Measurements from ENCODE around the gene CTXN3. TPM values are rescaled to one million over a fixed set of nuclear protein-coding genes. Genes with fewer than 3 reads are reported as not detected.
A peak's percentile ranks its signal among the peaks of the same experiment; 100 is the strongest.

CTXN3 gene
- total and polyA plus RNA-seq, 8 donors: 0.10 to 0.17 TPM; not detected in 6

DNA sequence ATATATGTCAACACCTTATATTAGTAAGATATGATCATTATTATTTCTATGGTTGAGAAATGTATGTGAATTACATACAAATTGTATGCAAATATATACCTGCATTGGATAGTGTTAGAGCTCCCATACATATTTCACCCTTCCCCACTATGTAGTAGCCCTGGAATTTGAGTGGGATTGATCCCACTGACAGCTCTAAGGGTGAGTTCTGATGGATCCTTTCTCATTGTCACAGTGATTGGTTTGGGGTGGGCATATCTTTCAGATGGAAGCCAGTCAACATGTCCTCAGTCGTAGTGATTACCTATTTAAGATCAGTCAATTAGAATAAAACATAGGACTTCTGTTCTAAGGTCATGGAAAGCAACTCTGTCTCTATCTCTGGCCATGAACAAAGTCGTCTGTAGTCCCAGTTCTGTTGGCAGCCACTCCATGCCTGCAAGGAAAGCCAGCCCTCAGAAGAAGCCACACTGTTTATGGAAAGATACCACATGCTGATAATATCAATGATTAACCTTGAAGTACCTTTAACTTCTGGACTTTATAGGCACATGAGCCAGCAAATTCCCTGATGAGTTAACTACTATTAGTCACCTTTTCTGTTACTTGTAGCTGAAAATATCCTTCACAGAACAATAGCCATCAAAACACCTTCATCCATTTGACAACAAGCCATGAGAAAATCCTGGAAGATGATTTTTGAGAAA lies 49.2 kb downstream of the CTXN3 start:
- intact Hi-C loops (cut with DNase I): no loop called here

DNA sequence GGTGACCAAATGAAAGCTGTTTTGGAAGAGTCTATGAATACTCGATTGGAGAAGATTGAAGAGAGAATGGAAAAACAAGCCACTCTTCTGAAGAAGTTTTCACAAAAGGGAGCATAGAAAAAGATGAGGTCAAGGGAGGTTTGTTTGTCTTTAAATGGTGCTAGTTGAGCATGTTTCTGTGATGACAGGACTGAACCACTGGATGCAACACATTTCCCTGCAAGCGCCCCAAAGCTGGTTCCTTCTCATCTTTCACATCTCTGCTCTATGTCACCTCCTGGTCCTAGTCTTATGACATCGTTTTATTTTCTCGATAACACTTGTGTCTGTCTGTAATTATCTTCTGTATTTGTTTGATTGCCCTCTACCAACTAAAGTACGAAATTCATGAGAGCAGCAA lies 50.5 kb downstream of the CTXN3 start:
- DNase-seq (no peak), ATAC-seq (no peak)
- Histone ChIP-seq H3K4me1 (no peaks in the 10 kb centered on the region), H3K4me3 (no peak overlapping the region), H3K9me3 (no peaks in the 10 kb centered on the region), H3K27me3 (no peaks in the 10 kb centered on the region), H3K27ac (no peak overlapping the region), H3K36me3 (no peaks in the 10 kb centered on the region)
- intact Hi-C loops (cut with DNase I): no loop called here
- TF ChIP-seq, protein P1, sequence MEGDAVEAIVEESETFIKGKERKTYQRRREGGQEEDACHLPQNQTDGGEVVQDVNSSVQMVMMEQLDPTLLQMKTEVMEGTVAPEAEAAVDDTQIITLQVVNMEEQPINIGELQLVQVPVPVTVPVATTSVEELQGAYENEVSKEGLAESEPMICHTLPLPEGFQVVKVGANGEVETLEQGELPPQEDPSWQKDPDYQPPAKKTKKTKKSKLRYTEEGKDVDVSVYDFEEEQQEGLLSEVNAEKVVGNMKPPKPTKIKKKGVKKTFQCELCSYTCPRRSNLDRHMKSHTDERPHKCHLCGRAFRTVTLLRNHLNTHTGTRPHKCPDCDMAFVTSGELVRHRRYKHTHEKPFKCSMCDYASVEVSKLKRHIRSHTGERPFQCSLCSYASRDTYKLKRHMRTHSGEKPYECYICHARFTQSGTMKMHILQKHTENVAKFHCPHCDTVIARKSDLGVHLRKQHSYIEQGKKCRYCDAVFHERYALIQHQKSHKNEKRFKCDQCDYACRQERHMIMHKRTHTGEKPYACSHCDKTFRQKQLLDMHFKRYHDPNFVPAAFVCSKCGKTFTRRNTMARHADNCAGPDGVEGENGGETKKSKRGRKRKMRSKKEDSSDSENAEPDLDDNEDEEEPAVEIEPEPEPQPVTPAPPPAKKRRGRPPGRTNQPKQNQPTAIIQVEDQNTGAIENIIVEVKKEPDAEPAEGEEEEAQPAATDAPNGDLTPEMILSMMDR (IDR thresholded peaks at IDR 0.05): no peak

More for the DNA sequence above, 49.2 kb downstream of the CTXN3 start:
- ATAC-seq (peak; percentile 64), DNase-seq (no peak)
- no peak overlapping the region for H3K4me3 ChIP-seq
- no peaks in the 10 kb centered on the region for H3K36me3 ChIP-seq
- H3K4me1 ChIP-seq: no peaks in the 10 kb centered on the region
- H3K27ac ChIP-seq: no peak overlapping the region
- no peaks in the 10 kb centered on the region for H3K9me3 ChIP-seq
- H3K27me3 ChIP-seq: no peaks in the 10 kb centered on the region
- TF ChIP-seq, protein P1 (IDR thresholded peaks at IDR 0.05): no peak

DNA sequence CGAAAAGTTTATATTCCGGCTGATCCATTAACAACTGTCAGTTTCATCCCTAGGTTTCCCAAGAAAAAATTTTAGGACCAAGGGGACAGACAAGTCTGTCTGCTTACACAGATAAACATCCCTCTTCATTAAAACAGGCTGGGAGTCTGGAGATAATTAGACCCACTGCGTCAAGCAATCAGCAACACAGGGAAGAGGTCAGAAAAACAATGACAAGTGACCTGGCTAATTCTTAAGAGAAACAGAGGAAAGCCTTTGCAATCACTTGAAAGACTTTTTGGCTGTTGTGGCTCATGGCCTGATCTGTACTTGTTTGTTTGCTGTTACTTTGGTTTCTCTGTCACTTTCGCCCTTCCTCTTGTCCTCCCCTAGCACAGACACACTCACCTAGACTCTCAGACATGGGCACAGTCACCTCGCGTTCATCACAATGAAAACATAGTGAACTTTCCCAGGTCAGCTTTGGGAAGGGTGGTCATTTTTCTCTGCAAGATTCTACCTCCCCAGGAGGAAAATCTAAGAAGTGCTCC lies 51.4 kb downstream of the CTXN3 start:
- peaks cover 6% of the 10 kb centered on the region in 2 donors for H3K4me1 ChIP-seq
- TF ChIP-seq, protein P1 (IDR thresholded peaks at IDR 0.05): no peak
- intact Hi-C loops (cut with DNase I): no loop called here
- no peaks in the 10 kb centered on the region for H3K36me3 ChIP-seq
- H3K9me3 ChIP-seq: no peaks in the 10 kb centered on the region
- no peak for ATAC-seq
- DNase-seq: no peak
- no peak overlapping the region for H3K27ac ChIP-seq
- no peaks in the 10 kb centered on the region for H3K27me3 ChIP-seq
- no peak overlapping the region for H3K4me3 ChIP-seq

DNA sequence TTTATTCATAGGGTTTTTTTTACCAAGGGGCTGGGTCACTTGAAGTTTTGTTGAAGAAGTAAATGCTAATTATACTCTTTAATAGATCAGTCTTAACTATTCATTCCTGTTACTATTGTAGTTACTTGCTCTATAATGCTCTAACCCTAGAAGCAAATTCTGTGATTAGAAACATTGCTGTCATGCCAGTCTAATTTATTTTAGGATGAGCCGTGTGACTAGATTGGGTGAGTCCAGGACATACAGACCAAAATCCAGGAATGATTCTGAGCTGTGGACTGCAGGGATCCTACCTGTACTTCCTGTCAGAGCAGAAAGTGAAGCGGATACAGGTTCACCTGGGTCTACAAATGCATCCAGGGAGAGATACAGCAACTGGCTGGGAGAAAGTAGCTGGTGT lies 53.6 kb downstream of the CTXN3 start:
- DNase-seq (no peak), ATAC-seq (no peak)
- intact Hi-C loops (cut with DNase I): no loop called here
- H3K4me3 ChIP-seq: no peak overlapping the region
- no peak overlapping the region for H3K27ac ChIP-seq
- H3K9me3 ChIP-seq: no peaks in the 10 kb centered on the region
- TF ChIP-seq, protein P1 (IDR thresholded peaks at IDR 0.05): no peak
- H3K27me3 ChIP-seq: no peaks in the 10 kb centered on the region
- no peaks in the 10 kb centered on the region for H3K36me3 ChIP-seq
- H3K4me1 ChIP-seq: peaks cover 10 to 12% of the 10 kb centered on the region in 2 donors

DNA sequence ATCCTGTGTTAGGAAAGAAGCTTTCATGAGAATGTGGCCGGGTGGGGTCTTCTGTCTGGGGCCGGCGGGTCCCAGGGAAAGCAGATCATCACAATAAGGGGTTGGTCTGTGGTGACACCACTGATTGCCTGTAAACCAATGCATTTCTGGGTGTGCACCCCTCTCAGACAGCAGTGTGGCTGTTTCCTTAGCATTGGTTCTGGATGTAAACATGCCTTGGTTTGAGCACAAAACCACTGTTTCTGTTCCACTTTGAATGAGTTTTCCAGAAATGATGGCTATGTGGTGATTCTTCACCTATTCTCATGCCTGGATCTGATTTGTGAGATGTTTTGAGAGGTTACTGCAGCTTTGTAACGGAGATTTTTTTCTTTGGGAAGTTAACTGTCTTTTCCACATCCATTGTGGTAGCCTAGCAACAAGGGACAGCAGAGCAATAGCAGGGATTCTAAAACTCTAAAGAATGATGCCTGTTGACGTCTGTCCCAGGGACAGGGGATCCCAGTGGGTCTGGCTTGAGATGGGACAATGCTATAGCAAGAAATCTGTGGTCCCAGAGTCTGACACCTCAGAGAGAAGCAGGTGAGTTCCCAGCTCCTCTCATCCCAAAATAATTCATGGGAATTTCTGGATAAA lies 54.2 kb downstream of the CTXN3 start, which contains the start of gene CCDC192:
TSS of gene CCDC192 (plus strand) at position 466 of the 636 bp plus-strand sequence. CDS start at position 521, 55 bp downstream.
- intact Hi-C loops (cut with DNase I): no loop called here
- TF ChIP-seq, protein P1 (IDR thresholded peaks at IDR 0.05): no peak
- ATAC-seq: no peak
- H3K4me3 ChIP-seq: no peak within 1 kb of the TSS
- no peaks in the 10 kb centered on the region for H3K36me3 ChIP-seq
- no peaks in the 10 kb centered on the region for H3K9me3 ChIP-seq
- no peak for DNase-seq
- H3K27me3 ChIP-seq: no peaks in the 10 kb centered on the region
- H3K4me1 ChIP-seq: peaks cover 10 to 12% of the 10 kb centered on the region in 2 donors
- H3K27ac ChIP-seq: peak within 1 kb of the TSS in 1 of 2 donors; percentile 53

All from left lung (tissue), 10 donors.